GM15510 (cell line): ENCODE results near the gene AMOT.

ENCODE experiments used
- POLR2A ChIP-seq: IDR thresholded peaks from 3 replicates; pipeline ENCODE4 v1.6.1; 2011; ENCODE audit warnings: borderline replicate concordance; ENCODE audit not compliant: insufficient read length; ENCODE audit errors: extremely low read depth

Gene AMOT, protein sequence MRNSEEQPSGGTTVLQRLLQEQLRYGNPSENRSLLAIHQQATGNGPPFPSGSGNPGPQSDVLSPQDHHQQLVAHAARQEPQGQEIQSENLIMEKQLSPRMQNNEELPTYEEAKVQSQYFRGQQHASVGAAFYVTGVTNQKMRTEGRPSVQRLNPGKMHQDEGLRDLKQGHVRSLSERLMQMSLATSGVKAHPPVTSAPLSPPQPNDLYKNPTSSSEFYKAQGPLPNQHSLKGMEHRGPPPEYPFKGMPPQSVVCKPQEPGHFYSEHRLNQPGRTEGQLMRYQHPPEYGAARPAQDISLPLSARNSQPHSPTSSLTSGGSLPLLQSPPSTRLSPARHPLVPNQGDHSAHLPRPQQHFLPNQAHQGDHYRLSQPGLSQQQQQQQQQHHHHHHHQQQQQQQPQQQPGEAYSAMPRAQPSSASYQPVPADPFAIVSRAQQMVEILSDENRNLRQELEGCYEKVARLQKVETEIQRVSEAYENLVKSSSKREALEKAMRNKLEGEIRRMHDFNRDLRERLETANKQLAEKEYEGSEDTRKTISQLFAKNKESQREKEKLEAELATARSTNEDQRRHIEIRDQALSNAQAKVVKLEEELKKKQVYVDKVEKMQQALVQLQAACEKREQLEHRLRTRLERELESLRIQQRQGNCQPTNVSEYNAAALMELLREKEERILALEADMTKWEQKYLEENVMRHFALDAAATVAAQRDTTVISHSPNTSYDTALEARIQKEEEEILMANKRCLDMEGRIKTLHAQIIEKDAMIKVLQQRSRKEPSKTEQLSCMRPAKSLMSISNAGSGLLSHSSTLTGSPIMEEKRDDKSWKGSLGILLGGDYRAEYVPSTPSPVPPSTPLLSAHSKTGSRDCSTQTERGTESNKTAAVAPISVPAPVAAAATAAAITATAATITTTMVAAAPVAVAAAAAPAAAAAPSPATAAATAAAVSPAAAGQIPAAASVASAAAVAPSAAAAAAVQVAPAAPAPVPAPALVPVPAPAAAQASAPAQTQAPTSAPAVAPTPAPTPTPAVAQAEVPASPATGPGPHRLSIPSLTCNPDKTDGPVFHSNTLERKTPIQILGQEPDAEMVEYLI

DNA sequence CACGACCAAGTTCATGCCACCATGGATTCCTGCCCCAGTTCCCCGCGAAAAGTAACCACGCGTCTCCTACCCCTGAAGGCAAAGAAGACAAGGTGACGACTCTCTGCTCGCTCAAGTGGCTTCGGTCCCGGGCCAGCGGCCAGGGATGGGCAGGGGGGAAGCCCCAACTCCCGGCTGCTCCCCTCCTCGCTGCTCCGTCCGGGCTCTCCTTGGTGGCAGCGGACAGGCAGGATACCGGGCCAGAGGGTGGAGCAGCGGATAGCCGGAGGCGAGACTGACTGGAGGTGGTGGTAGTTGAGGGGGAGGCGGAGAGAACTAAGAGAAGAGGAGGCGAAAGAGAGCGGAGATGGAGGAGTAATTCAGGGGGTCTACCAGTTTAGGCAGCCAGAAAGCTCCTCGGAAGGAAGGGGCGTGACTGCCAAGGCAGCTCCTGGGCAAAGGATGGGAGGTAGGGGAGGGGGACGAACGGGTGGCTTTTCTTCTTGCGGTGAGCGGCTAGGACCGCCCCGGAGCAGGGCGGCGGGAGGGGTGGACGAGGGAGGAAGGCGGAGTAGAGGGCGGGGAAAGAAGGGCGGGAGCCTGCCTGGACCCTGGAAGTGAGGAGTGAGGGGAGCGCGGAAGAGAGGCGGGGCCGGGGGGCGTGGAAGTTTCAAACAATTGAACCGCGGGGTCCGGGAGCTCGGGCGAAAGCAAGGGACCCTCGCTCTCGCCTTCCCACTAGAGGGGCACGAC lies at the start of gene AMOT:
Gene AMOT, minus strand, starts transcription at position 450 of the 732 bp plus-strand sequence. CDS start 17,705 bp downstream, outside the sequence.
- TF ChIP-seq POLR2A = no peak

DNA sequence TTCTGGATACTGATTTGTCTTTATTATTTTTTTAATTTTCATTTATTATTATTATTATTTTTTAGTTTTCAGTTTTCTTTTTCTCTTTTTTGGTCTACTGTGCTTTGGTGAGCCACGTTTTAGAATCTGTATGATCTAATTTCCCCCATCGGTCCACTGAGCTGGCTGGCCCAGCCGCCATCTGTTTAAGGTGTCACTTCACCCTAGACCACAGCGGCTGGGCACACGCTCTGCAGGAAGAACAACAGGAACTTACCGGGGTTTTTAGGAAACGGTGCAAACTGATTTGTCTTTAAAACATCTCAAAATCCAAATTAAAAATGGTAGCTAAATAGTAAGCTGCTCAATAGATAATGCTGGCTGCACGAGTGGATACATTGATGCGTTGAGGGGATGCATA lies 48.8 kb upstream of the AMOT start:
- TF ChIP-seq POLR2A = no peak

DNA sequence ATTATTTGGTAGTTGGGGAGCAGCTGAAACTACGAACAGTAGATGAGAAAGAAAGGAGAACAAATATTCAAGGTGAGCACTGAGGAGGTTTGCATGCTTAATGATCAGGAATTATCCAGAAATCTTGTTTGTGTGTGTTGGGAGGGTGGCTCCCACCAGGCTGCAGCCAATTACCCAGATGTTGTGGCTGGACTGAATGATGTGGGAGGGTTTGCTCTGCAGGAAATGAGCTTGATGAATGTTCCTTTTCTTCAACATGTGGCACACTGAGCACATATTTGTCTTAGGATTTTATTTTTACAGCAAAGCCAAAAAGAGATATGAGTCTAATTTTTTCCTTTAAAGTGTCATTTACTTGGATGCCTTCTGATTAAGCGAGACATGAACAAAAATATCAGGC lies 48.3 kb upstream of the AMOT start:
- no peak for TF ChIP-seq POLR2A

DNA sequence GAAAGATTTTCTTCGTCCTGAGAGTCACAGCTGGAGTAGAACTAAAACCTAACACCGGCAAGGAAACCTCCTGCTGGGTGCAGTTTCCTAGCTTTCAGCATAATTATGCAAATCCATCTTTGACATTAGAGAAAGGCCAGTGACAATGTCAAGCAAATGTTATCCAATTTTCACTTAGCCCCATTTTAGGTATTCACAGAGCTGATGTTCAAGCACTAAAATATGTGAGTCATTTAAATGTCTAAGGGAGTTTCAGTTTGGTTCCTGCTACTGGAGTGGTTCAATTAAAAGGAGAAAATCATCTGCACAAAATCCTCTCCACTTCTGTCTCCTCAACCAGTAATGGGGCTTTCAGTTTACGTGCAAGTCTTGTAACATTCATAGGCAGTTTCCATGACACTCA lies 37.1 kb upstream of the AMOT start:
- no peak for TF ChIP-seq POLR2A

DNA sequence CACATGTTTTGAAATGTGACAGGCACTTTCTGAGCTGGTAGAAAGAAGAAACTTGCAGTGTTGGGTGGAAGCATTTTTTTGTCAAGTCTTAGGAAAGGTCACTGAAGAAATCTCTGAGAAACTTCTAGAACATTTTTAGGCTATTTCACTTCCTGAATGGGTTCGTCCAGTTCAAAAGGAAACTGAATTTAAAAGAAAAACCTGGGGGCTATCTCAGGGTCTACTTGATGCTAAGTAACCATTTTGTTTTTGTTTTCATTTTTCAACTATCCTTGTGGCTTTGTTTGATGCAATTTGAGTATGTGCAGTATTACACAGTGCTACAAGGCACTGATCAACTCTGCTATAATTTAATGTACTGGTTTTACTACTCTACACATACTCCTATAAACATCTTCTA lies 34.0 kb upstream of the AMOT start:
- no peak for TF ChIP-seq POLR2A

DNA sequence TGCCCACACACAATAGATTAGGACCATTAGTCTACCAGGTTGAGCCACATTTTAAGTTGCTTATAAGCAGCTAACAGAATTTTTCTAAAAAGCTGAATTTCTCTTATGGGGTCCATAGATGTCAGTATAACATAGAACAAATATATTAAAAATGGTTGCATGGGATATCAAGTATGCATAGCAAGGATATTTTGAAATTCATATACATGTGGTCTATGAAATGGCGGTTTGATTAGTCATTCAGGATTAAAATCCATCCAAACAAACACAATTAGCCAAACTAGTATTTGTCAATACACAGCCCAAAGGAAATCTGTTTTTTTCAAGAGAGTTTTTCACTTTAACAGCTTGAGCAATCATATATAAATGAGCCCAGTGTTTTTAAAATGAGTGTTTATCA lies 33.5 kb upstream of the AMOT start:
- TF ChIP-seq POLR2A = no peak

DNA sequence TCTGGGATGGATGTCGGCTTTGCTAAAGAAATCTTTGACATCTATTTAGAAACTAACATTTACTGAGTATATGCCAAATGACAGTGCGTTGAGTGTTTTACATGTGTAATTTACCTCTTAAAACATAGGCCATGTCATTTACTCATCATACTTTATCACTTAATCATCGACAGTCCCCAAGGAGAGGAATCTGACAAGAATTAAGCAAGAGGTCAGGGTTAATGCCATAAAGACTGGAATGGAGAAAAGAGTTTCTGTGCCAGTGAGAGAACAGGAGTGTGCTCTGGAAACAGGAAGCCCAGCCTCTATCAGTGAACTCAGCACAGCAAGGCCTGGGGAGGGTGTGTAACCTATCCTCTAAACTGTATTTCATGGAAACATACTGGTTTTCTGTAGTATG lies 28.0 kb upstream of the AMOT start:
- TF ChIP-seq POLR2A = no peak

DNA sequence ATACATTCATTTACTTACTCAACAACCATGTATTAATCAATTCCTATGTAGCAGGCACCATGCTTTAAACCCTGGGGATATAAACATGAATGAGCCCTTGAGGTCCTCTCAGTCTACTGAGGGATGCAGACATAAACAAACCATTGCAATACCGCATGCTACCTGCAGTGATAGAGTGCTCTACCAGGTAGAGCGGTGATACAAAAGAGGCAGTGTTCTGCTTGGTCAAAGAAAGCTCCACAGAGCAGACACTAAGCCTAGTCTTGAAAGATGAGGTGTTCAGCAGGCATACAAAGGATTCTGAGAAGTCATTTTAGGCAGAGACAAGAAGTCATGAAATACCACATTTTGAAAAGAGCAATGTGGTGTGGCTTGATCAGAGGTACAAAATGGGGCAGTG lies 26.9 kb upstream of the AMOT start:
- TF ChIP-seq POLR2A = no peak

DNA sequence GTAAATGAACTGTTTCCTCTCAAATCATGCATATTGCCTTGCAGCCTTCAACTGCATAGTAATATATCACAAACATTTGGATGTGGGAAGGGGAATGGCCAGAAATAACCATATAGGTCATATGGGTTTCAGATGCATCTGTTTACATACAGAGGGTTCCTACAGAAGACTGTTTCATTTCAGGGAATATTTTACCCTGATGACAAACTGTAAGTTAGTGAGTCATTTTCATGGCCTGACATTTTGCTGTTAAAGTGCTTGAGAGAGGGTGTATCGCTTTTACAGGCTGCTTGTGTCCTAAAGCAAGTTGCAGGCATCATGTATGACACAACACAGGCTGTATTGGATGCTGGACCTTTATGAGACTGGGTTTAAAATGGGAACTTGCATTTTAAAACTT lies 25.5 kb upstream of the AMOT start:
- TF ChIP-seq POLR2A = no peak

DNA sequence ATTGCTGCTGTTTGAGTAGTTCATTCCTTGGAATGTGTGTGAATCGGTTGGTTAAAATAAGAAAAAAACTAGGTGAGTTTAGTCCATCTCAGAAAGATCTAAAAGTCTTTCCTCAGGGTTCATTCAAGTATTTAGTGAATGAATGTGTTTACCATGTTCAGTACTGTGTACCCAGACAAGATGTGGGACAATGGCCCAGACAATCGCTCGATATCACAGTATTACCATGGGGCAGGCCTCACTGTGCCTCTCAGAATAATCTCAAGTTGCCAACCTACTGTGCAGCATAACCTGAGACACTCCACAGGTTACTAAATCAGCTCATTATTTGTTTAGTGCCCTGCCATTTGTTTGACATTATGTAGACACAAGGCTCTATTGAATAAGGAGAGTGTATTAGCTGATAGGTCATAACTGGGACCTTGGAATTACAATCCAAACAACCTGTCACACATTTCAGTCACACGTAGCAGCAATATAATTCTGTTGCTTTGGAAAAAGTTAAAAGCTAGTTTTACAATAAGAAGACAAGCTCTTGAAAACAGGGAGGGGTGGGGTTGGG lies 24.9 kb upstream of the AMOT start:
- TF ChIP-seq POLR2A = no peak

DNA sequence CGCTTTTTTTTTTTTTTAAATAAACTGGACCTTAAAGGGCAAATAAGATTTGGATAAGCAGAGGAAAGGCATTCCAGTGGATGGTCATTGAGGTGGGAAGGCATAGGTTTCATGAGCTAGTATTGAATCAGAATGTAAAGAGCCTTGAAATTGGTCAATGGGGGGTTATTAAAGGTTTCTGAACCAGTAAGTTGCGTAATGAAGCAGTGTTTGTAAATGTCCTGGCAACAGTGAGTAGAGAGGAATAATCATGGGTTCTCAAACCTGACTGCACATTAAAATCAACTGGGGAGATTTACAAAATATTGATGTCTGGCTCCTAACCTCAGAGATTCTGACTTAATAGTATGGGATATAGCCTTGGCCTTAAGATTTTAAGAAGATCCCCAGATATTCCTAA lies 23.2 kb upstream of the AMOT start:
- no peak for TF ChIP-seq POLR2A

DNA sequence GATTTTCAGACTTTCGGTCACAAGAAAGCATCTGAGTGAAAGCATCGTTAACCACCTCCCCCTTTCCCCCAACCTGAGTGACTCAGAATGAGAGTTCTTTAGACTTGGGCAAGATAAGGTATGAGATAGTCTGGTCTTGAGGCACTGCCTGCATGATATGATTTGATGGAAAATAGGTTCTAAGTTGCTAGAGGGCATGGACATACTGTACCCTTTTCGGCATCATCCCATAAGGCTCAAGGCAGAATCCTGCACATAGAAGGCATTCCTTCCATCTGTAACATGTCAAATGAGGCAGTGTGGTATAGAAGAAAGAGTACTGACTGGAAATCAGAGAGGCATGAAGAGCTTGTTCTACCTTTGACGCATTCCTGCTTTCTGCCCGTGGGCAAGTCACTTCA lies 16.8 kb upstream of the AMOT start:
- TF ChIP-seq POLR2A = no peak

DNA sequence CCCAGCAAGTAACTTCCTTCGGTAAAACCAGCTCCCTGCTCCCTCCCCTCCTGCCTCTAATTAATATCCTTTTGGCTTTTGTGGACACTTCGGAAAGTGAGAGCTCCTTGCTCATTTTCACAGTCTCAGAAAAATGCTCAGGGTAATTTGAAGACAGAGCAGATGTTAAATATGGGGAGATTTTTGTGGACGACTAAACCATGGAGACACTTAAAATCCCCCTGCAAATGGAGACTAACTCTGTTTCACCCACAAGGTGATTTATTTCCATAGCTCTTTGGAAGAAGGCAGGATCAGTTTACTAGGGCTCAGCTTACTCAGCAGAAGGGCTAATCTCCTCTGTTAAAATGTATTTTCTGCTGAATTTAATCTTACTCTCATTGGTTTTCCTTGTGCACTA lies 12.2 kb upstream of the AMOT start:
- no peak for TF ChIP-seq POLR2A

DNA sequence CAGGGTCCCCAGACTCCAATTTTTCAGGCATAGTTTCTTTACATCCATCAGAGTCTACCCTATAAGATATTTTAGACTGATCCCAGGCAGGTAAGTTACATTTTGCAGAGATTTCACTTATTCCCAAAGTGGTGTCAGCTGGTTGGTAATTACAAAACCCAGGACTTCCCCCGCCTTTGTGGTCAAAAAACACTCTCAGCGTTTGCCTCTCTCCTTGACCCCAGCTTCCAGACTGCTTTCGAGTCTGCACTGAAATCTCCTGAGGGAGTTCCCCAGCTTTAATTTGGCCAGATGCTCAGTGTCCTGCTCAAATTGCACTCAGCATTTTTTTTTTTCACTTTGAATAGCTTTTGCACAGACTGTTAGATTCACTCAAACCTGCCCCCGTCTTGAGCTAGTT lies 11.2 kb upstream of the AMOT start:
- TF ChIP-seq POLR2A = no peak

DNA sequence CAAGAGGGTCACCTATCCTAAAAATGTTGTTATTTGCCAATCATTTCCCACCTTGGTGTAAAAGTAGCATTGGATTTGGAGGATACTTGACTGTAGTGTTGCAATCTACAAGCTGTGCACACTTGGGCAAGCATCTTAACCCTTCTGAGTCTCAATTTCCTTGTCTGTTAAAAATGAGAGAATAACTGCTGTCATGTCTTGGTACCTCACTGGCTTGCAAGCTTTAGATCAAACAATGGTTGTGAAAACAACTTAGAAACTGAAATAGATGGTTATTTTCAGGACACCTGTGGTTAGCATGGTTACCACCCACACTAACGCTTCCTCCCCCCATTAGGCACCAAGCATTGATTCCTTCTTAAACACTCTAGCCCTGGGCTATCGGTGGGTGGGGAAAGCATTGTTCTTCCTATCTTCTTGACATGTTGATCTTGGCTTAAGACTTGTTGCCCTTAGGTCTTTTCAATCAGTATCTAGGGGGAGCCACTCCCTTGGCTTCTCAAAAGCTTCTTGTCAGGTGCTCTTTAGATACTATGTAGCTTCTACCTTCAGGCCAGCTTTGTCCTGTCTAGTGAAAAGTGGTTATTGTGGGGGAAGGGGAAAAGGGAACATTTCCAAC lies 10.6 kb upstream of the AMOT start:
- TF ChIP-seq POLR2A = no peak

DNA sequence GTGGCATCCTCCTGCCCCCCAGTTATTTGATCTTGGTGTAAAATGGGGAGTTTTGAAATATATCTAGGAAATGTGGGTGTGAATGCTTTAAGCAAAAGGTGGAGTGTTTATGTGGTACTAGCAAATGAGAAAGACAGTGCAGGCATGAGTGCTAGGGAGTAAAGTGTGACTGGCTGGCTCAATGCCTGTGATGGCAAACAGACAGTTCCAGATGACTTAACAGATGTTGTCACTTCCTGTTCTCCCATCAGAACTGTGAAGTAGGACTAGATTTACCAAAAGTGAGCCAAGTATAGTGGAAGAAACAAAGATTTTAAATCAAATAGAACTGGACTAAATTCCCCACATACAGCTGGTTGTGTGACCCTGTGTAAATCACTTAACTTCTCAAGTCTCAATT lies 8.4 kb upstream of the AMOT start:
- TF ChIP-seq POLR2A = no peak
